Small intestine (tissue), 7 donors: Measurements from ENCODE around the gene GON7. TPM values are rescaled to one million over a fixed set of nuclear protein-coding genes. Genes with fewer than 3 reads are reported as not detected.
"Not testable (repeated sequence)": the region's sequence is repeated elsewhere in the genome, so short reads cannot be mapped to it uniquely, and the experiment has no call there.

Experiments
- DNase-seq, 2 donors: peaks; one replicate each; pipeline versions ENCODE4 v3.0.0 to v3.0.0-alpha.2; 2013
- FAIRE-seq: peaks from 2 replicates; lab custom pipeline; 2012; peaks lifted over from hg19 to GRCh38; lab: Jason Lieb, UNC
- H3K27ac ChIP-seq, 3 donors: one replicate each; pipeline ENCODE4 v1.5.1; 2013; ENCODE audit warnings: low read length in 2 of 3, mild to moderate bottlenecking in 2 of 3, control low read depth in 1 of 3, inconsistent platforms in 1 of 3, low read depth in 1 of 3, moderate library complexity in 1 of 3
- H3K27me3 ChIP-seq, 3 donors: one replicate each; pipeline ENCODE4 v1.6.1; 2013; ENCODE audit warnings: low read length in 3 of 3, inconsistent platforms in 1 of 3; ENCODE audit not compliant: control insufficient read depth in 3 of 3, insufficient read depth in 3 of 3
- H3K36me3 ChIP-seq, 3 donors: one replicate each; pipeline ENCODE4 v1.6.1; 2013; ENCODE audit warnings: low read length in 3 of 3, inconsistent platforms in 1 of 3, low read depth in 1 of 3, mild to moderate bottlenecking in 1 of 3, moderate library complexity in 1 of 3; ENCODE audit not compliant: control insufficient read depth in 3 of 3, insufficient read depth in 2 of 3
- H3K4me1 ChIP-seq, 3 donors: one replicate each; pipeline ENCODE4 v1.6.1; 2013; ENCODE audit warnings: low read length in 2 of 3, inconsistent platforms in 1 of 3, low read depth in 1 of 3, mild to moderate bottlenecking in 1 of 3, moderate library complexity in 1 of 3; ENCODE audit not compliant: control insufficient read depth in 3 of 3, insufficient read depth in 2 of 3
- H3K4me3 ChIP-seq, 3 donors: one replicate each; pipeline ENCODE4 v1.5.1; 2013; ENCODE audit warnings: low read length in 3 of 3, control low read depth in 1 of 3, inconsistent platforms in 1 of 3, low read depth in 1 of 3, mild to moderate bottlenecking in 1 of 3, moderate library complexity in 1 of 3
- H3K9me3 ChIP-seq, 2 donors: one replicate each; pipeline ENCODE4 v1.6.1; 2013; ENCODE audit warnings: low read depth in 1 of 2, low read length in 1 of 2; ENCODE audit not compliant: control insufficient read depth in 2 of 2, insufficient read depth in 1 of 2
- WGBS, 3 donors: extraction: QIAGEN DNeasy Blood & Tissue Kit; methylation state at CpG; one replicate each; pipeline ENCODE4 v1.1.7; 2013; 5-methylcytosine and 5-hydroxymethylcytosine counted together
- polyA plus RNA-seq, 4 donors: library from polyadenylated mRNA; stranded (reverse) in 3 of 4; unstranded in 1 of 4; fragments of 200-250 nt in 3 of 4; fragments of 120-200 nt in 1 of 4; gene quantifications; one replicate each; pipeline versions ENCODE4 v1.2.1 to v1.2.3, GENCODE V29; 2013
- donor health status: healthy with polysubstance abuse.
- donor health status: control.
- donor health status: control.
- donor health status: Bipolar disorder and iron deficiency.
- donor health status: healthy.

Gene GON7
- polyA plus RNA-seq, 4 donors: 16.2 to 43.2 (median 29.4) TPM

GRCh38 chr14:93170141-93170540 is 36.7 kb downstream of the GON7 start:
- not testable (repeated sequence) for H3K4me1 ChIP-seq, H3K27ac ChIP-seq, H3K27me3 ChIP-seq, FAIRE-seq, H3K36me3 ChIP-seq, DNase-seq, H3K9me3 ChIP-seq, H3K4me3 ChIP-seq
- WGBS, 3 donors: 94 to 95% (median 94%) methylated on average over 16 to 20 of the region's 20 CpGs

- H3K9me3 ChIP-seq, H3K4me1 ChIP-seq, H3K27me3 ChIP-seq, H3K27ac ChIP-seq, FAIRE-seq, DNase-seq, H3K36me3 ChIP-seq, H3K4me3 ChIP-seq: not testable (repeated sequence)
- 78 to 90% (median 83%) methylated on average over 5 to 6 of the region's 6 CpGs for WGBS, 3 donors
Observed at GRCh38 chr14:93169619-93170018, 37.2 kb downstream of the GON7 start.

GRCh38 chr14:93168610-93169009 is 38.3 kb downstream of the GON7 start:
- DNase-seq, H3K4me3 ChIP-seq, H3K27ac ChIP-seq, H3K9me3 ChIP-seq, H3K36me3 ChIP-seq, H3K27me3 ChIP-seq, FAIRE-seq, H3K4me1 ChIP-seq: not testable (repeated sequence)
- WGBS, 3 donors: 83 to 88% (median 88%) methylated on average over 9 of the region's 9 CpGs

GRCh38 chr14:93165271-93166265 is 41.3 kb downstream of the GON7 start:
- DNase-seq, H3K36me3 ChIP-seq, H3K4me3 ChIP-seq, H3K27me3 ChIP-seq, FAIRE-seq, H3K27ac ChIP-seq, H3K4me1 ChIP-seq, H3K9me3 ChIP-seq: not testable (repeated sequence)
- 91 to 92% (median 91%) methylated on average over 26 of the region's 26 CpGs for WGBS, 3 donors

GRCh38 chr14:93163564-93163963 is 43.3 kb downstream of the GON7 start:
- Histone ChIP-seq H3K27ac (no peak overlapping the region), H3K36me3 (no peaks in the 10 kb centered on the region), H3K27me3 (no peaks in the 10 kb centered on the region), H3K9me3 (no peaks in the 10 kb centered on the region), H3K4me1 (no peaks in the 10 kb centered on the region), H3K4me3 (no peak overlapping the region)
- 67 to 76% (median 69%) methylated on average over 5 of the region's 5 CpGs for WGBS, 3 donors
- no peak for DNase-seq
- no peak for FAIRE-seq

- no peak for FAIRE-seq
- WGBS, 3 donors: 78 to 84% (median 80%) methylated on average over 4 of the region's 4 CpGs
- no peaks in the 10 kb centered on the region for H3K4me1 ChIP-seq
Observed at GRCh38 chr14:93161411-93161940, 45.4 kb downstream of the GON7 start.

GRCh38 chr14:93160353-93160801 is 46.5 kb downstream of the GON7 start:
- no peaks in the 10 kb centered on the region for H3K27me3 ChIP-seq
- H3K27ac ChIP-seq: no peak overlapping the region
- DNase-seq (peak; percentile 21 to 30), FAIRE-seq (no peak)
- no peaks in the 10 kb centered on the region for H3K4me1 ChIP-seq
- H3K4me3 ChIP-seq: no peak overlapping the region
- no peaks in the 10 kb centered on the region for H3K9me3 ChIP-seq
- whole genome bisulfite sequencing, 3 donors: 13 to 33% (median 17%) methylated on average over 4 of the region's 4 CpGs
- H3K36me3 ChIP-seq: no peaks in the 10 kb centered on the region

More at GRCh38 chr14:93161411-93161940, 45.4 kb downstream of the GON7 start:
- H3K27ac ChIP-seq: no peak overlapping the region
- H3K27me3 ChIP-seq: no peaks in the 10 kb centered on the region
- no peak for DNase-seq
- H3K36me3 ChIP-seq: no peaks in the 10 kb centered on the region
- H3K4me3 ChIP-seq: no peak overlapping the region
- H3K9me3 ChIP-seq: no peaks in the 10 kb centered on the region

GRCh38 chr14:93159625-93160352 is 47.1 kb downstream of the GON7 start:
- H3K27me3 ChIP-seq, H3K36me3 ChIP-seq, H3K4me1 ChIP-seq, DNase-seq, H3K9me3 ChIP-seq, FAIRE-seq, H3K4me3 ChIP-seq, H3K27ac ChIP-seq: not testable (repeated sequence)
- 38 to 57% (median 42%) methylated on average over 5 of the region's 5 CpGs for WGBS, 3 donors
